ENCODE measurements around the gene SORCS3. TPM values are rescaled to one million over a fixed set of nuclear protein-coding genes. Genes with fewer than 3 reads are reported as not detected.

SORCS3 gene
- total and polyA plus RNA-seq, 9 of the 15 experiments (the other 6 are each of a cell fraction or from before 2014, with no cell fraction given): not detected

DNA sequence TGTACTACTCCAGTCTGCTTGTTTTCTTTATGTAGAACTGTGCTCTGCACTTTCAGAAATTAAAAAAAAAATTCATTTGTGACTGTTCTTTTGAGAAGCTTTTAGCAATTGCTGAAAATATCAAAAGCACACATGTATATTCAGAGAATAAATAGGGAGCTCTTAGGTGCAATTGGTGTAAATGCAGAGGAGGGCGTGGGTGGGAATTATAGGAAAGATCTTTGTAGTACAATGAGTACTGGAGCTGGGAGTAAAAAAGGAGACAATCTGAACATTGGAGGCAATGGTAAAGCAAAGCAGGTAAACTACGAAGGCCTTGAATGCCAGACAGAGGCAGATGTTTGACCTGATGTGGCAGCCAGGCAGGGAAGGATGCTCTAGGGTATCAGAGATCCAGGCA is 267.5 kb downstream of the SORCS3 start (continued):
- TF ChIP-seq, protein P1, sequence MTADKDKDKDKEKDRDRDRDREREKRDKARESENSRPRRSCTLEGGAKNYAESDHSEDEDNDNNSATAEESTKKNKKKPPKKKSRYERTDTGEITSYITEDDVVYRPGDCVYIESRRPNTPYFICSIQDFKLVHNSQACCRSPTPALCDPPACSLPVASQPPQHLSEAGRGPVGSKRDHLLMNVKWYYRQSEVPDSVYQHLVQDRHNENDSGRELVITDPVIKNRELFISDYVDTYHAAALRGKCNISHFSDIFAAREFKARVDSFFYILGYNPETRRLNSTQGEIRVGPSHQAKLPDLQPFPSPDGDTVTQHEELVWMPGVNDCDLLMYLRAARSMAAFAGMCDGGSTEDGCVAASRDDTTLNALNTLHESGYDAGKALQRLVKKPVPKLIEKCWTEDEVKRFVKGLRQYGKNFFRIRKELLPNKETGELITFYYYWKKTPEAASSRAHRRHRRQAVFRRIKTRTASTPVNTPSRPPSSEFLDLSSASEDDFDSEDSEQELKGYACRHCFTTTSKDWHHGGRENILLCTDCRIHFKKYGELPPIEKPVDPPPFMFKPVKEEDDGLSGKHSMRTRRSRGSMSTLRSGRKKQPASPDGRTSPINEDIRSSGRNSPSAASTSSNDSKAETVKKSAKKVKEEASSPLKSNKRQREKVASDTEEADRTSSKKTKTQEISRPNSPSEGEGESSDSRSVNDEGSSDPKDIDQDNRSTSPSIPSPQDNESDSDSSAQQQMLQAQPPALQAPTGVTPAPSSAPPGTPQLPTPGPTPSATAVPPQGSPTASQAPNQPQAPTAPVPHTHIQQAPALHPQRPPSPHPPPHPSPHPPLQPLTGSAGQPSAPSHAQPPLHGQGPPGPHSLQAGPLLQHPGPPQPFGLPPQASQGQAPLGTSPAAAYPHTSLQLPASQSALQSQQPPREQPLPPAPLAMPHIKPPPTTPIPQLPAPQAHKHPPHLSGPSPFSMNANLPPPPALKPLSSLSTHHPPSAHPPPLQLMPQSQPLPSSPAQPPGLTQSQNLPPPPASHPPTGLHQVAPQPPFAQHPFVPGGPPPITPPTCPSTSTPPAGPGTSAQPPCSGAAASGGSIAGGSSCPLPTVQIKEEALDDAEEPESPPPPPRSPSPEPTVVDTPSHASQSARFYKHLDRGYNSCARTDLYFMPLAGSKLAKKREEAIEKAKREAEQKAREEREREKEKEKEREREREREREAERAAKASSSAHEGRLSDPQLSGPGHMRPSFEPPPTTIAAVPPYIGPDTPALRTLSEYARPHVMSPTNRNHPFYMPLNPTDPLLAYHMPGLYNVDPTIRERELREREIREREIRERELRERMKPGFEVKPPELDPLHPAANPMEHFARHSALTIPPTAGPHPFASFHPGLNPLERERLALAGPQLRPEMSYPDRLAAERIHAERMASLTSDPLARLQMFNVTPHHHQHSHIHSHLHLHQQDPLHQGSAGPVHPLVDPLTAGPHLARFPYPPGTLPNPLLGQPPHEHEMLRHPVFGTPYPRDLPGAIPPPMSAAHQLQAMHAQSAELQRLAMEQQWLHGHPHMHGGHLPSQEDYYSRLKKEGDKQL (CRISPR knock-in tag; IDR thresholded peaks at IDR 0.05; ENCODE audit: borderline replicate concordance): no peak
- no peak for TF ChIP-seq MTA2 (IDR thresholded peaks at IDR 0.05; ENCODE audit: low read depth)
- no peak for TF ChIP-seq ATF7 (IDR thresholded peaks at IDR 0.05)
- TF ChIP-seq ZNF766 (CRISPR knock-in tag; conservative IDR thresholded peaks at IDR 0.05): no peak
- no peak for TF ChIP-seq IFI16 (CRISPR knock-in tag; IDR thresholded peaks at IDR 0.05)
- TF ChIP-seq, protein P2, sequence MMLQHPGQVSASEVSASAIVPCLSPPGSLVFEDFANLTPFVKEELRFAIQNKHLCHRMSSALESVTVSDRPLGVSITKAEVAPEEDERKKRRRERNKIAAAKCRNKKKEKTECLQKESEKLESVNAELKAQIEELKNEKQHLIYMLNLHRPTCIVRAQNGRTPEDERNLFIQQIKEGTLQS (IDR thresholded peaks at IDR 0.05): no peak
- TF ChIP-seq, protein P2 (CRISPR knock-in tag; conservative IDR thresholded peaks at IDR 0.05): no peak
- no peak for TF ChIP-seq ARHGAP35 (IDR thresholded peaks at IDR 0.05; ENCODE audit: partially characterized antibody)
- no peak for TF ChIP-seq SUPT5H (IDR thresholded peaks at IDR 0.05)
- TF ChIP-seq FOS (IDR thresholded peaks at IDR 0.05; ENCODE audit: extremely low read depth, insufficient read length): no peak
- TF ChIP-seq XRCC4 (IDR thresholded peaks at IDR 0.05; ENCODE audit: extremely low read depth, insufficient read depth, insufficient read length): no peak

Measured in K562 (cell line).